ENCODE results near the gene CCDC24.

GRCh38 chr1:43982241-43982640, 9.2 kb upstream of the CCDC24 start:
- TF ChIP-seq POLR2A (IDR thresholded peaks at IDR 0.05; ENCODE audit: low read depth, low read length) (no peak), CTCF (IDR thresholded peaks at IDR 0.05; ENCODE audit: extremely low read depth in 1 of 2, insufficient read depth in 1 of 2, low read depth in 1 of 2, low read length in 2 of 2) (no peak), MAX (IDR thresholded peaks at IDR 0.05; ENCODE audit: insufficient read depth, insufficient read length) (no peak)

Measured in endothelial cell of umbilical vein (primary cell).